Left ventricle myocardium inferior (tissue), 1 donor: Measurements from ENCODE around the gene HIBADH. TPM values are rescaled to one million over a fixed set of nuclear protein-coding genes. Genes with fewer than 3 reads are reported as not detected.
"Not testable (repeated sequence)": the region's sequence is repeated elsewhere in the genome, so short reads cannot be mapped to it uniquely, and the experiment has no call there.

Experiments used
- DNase-seq: peaks from one replicate; pipeline ENCODE4 v3.0.0-alpha.2; 2020
- H3K27ac ChIP-seq: fragments of 200-600 bp; replicated peaks from 2 replicates; pipeline ENCODE4 v1.8.0; 2021
- H3K27me3 ChIP-seq: fragments of 200-600 bp; 2 replicates; pipeline ENCODE4 v1.8.0; 2021; ENCODE audit warnings: low read depth
- H3K36me3 ChIP-seq: fragments of 200-600 bp; 2 replicates; pipeline ENCODE4 v1.8.0; 2021
- H3K4me1 ChIP-seq: fragments of 200-600 bp; 2 replicates; pipeline ENCODE4 v1.8.0; 2021
- H3K4me3 ChIP-seq: fragments of 200-600 bp; 2 replicates; pipeline ENCODE4 v1.8.0; 2021; ENCODE audit warnings: mild to moderate bottlenecking, moderate library complexity
- H3K9me3 ChIP-seq: fragments of 200-600 bp; replicated peaks from 2 replicates; pipeline ENCODE4 v1.8.0; 2021
- intact Hi-C: fragments of 100-400 bp; cut with micrococcal nuclease; formaldehyde crosslinking; loops from one replicate; pipeline ENCODE4 v1.11.0; 2022
- total RNA-seq: library from RNA; stranded (reverse); fragmentation: NEBNext Ultra II Directional; extraction: Animal tissue kit (Norgen Biotek cat#: 25700); gene quantifications from one replicate; pipeline ENCODE4 v1.2.1, GENCODE V29; 2021
- TF ChIP-seq, protein P1 (sequence below): fragments of 200-600 bp; IDR thresholded peaks from 2 replicates; pipeline ENCODE4 v1.8.0; 2021; ENCODE audit warnings: antibody characterized with exemption, mild to moderate bottlenecking, borderline replicate concordance
- donor health status: DM: no; HTN: yes; CAD: no; lungs with severe emphysema.

Gene HIBADH
- total RNA-seq, 1 donor from 2014 or later = 90.8 TPM

DNA sequence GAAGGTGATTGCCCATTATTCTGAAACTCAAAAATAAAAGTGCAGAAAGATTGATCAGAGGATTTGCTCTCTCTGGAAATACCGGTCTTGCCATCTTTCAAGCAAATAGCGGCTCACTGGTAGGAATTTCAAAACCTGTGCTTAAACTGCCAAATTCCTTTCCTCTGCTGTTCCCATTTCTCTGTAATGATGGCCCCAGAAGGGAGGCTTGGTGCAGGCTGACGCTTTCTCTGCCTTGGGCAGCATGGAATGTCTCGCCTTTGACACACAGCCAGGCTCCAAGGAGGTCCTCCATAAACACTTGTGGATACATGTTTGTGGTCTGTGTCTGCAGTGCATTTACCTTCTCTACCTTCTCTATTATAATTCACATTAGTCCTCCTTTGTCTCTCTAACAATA, 146.8 kb downstream of the HIBADH start:
- H3K4me3 ChIP-seq = no peak overlapping the region
- TF ChIP-seq, protein P1, sequence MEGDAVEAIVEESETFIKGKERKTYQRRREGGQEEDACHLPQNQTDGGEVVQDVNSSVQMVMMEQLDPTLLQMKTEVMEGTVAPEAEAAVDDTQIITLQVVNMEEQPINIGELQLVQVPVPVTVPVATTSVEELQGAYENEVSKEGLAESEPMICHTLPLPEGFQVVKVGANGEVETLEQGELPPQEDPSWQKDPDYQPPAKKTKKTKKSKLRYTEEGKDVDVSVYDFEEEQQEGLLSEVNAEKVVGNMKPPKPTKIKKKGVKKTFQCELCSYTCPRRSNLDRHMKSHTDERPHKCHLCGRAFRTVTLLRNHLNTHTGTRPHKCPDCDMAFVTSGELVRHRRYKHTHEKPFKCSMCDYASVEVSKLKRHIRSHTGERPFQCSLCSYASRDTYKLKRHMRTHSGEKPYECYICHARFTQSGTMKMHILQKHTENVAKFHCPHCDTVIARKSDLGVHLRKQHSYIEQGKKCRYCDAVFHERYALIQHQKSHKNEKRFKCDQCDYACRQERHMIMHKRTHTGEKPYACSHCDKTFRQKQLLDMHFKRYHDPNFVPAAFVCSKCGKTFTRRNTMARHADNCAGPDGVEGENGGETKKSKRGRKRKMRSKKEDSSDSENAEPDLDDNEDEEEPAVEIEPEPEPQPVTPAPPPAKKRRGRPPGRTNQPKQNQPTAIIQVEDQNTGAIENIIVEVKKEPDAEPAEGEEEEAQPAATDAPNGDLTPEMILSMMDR = no peak
- no peak for DNase-seq
- no peaks in the 10 kb centered on the region for H3K4me1 ChIP-seq
- H3K27ac ChIP-seq = no peak overlapping the region
- H3K36me3 ChIP-seq = peaks cover 5% of the 10 kb centered on the region
- no peaks in the 10 kb centered on the region for H3K27me3 ChIP-seq
- no peaks in the 10 kb centered on the region for H3K9me3 ChIP-seq
- intact Hi-C loops = no loop called here

DNA sequence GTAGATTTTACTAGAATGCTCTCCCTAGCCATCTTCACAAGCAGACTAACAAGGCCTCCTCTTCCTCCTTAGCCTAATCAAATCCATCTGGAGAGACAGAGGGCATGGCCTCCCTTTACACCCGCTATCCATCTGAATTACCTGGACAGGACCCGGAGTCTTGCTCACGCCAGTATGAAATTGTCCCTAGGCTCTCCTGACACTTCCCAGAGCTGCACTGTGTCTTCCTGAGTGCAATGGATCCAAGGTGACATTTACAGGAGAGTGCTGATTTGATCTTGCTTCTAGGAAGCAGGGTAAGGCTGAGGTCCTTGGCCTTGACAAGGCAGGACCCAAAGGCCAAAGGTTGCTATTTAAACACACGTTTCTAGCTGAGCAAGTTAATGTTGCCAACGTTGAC, 147.8 kb downstream of the HIBADH start:
- no peaks in the 10 kb centered on the region for H3K9me3 ChIP-seq
- no peak for DNase-seq
- TF ChIP-seq, protein P1 = no peak
- H3K27ac ChIP-seq = no peak overlapping the region
- no peaks in the 10 kb centered on the region for H3K4me1 ChIP-seq
- H3K27me3 ChIP-seq = no peaks in the 10 kb centered on the region
- H3K36me3 ChIP-seq = peaks cover 5% of the 10 kb centered on the region
- no peak overlapping the region for H3K4me3 ChIP-seq
- intact Hi-C loops = no loop called here

DNA sequence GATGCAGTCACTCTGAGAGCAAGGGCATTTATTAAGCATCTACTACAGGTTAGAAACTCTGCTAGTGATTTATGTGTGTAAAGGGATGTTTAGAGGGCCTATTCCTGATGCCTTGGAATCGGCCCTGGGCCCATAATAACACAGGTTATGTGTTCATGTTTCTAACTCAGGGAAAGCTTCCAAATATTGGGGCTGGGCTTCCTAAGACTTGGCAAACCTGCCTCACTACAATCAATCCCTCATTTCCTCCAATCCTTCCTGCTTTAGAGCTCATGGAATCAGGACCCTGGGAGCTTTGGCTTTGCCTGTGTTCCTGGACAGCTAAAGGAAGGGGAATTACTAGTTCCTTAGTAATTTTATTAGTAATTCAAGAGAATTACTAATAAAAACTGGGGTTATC, 148.8 kb downstream of the HIBADH start:
- H3K4me1 ChIP-seq = no peaks in the 10 kb centered on the region
- H3K27ac ChIP-seq = no peak overlapping the region
- H3K9me3 ChIP-seq = no peaks in the 10 kb centered on the region
- no peak overlapping the region for H3K4me3 ChIP-seq
- intact Hi-C loops = no loop called here
- H3K36me3 ChIP-seq = peaks cover 8% of the 10 kb centered on the region
- no peaks in the 10 kb centered on the region for H3K27me3 ChIP-seq
- no peak for DNase-seq
- TF ChIP-seq, protein P1 = no peak

DNA sequence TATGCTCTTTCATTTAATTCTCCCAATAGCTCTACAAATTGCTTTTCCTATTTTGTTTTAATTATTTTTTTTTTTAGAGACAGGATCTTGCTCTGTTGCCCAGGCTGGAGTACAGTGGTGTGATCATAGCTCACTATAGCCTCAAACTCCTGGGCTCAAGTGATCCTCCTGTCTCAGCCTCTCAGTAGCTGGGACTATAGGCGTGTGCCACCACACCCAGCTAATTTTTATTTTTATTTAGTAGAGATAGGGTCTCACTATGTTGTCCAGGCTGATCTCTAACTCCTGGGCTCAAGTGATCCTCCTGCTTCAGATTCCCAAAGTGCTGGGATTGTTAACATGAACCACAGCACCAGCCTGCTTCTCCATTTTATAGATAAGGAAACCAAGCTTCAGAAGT, 151.3 kb downstream of the HIBADH start:
- H3K9me3 ChIP-seq, H3K27ac ChIP-seq, H3K36me3 ChIP-seq, H3K4me3 ChIP-seq, H3K27me3 ChIP-seq, H3K4me1 ChIP-seq, DNase-seq, intact Hi-C loops: not testable (repeated sequence)

DNA sequence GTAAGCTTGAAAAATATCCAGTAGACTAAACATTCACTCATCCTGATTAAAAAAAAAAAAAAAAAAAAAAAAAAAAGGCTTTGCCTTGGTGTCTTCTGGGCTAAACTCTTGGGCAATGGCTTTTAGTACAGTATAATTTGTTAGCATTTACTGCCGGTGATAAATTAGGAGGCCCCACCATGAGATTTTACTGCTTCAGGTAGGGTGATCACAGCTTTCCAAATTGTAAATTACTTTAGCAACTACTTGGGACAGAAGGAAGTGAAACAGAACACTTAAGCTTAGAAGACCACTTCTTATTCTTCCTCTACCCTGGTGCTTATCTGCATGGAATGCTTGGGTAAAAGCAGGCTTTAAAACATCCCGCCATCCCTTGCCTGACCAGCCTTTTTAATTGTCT, 152.1 kb downstream of the HIBADH start:
- H3K36me3 ChIP-seq = peaks cover 8% of the 10 kb centered on the region
- no peak overlapping the region for H3K27ac ChIP-seq
- no peaks in the 10 kb centered on the region for H3K4me1 ChIP-seq
- no peak for DNase-seq
- H3K9me3 ChIP-seq = no peaks in the 10 kb centered on the region
- TF ChIP-seq, protein P1 = no peak
- H3K27me3 ChIP-seq = no peaks in the 10 kb centered on the region
- intact Hi-C loops = no loop called here
- H3K4me3 ChIP-seq = no peak overlapping the region

DNA sequence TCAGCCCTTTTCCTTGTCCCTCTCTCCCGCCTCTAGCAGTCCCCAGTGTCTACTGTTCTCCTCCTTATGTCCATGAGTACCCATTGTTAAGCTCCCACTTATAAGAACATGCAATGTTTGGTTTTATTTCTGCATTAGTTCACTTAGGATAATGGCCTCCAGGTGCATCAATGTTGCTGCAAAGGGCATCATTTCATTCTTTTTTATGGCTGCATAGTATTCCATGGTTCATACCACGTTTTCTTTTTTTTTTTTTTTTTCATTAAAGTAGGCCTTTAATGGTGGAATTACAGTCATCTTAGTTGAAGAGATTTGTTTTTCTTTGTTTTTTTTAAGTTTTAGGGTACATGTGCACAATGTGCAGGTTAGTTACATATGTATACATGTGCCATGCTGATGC, 160.8 kb downstream of the HIBADH start:
- intact Hi-C loops, DNase-seq: not testable (repeated sequence)

DNA sequence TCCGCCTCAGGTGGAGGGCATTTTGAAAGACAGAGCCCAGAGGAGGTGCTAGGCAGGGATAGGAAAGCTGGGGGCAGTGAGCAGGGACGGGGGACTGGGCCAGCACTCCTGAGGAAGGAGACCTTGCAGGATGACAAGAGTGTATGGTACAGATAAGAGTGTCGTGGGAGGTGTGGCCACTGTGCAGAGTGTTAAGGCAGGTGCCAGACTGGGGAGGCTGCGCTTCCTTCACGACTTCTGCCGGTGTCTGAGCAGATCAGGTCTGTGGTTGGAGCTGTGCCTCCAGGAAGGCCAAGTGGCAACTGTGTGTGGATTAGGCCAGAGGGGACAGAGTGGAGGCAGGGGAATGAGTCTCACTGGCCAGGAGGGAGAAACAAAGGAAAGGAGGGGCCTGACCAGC, 161.7 kb downstream of the HIBADH start:
- no peak for DNase-seq
- H3K9me3 ChIP-seq = peaks cover 17% of the 10 kb centered on the region
- no peak overlapping the region for H3K4me3 ChIP-seq
- no peak overlapping the region for H3K27ac ChIP-seq
- no peaks in the 10 kb centered on the region for H3K36me3 ChIP-seq
- H3K4me1 ChIP-seq = no peaks in the 10 kb centered on the region
- H3K27me3 ChIP-seq = no peaks in the 10 kb centered on the region
- TF ChIP-seq, protein P1 = no peak
- intact Hi-C loops = no loop called here

More for the DNA sequence above, 160.8 kb downstream of the HIBADH start:
- not testable (repeated sequence) for H3K27ac ChIP-seq, H3K4me3 ChIP-seq, H3K36me3 ChIP-seq, H3K27me3 ChIP-seq, H3K4me1 ChIP-seq
- peaks cover 12% of the 10 kb centered on the region for H3K9me3 ChIP-seq
